ENCODE results near the gene COQ2. TPM values are rescaled to one million over a fixed set of nuclear protein-coding genes. Genes with fewer than 3 reads are reported as not detected.

The COQ2 gene
- total and polyA plus RNA-seq, 2 of the 13 experiments (the other 11 are each of a cell fraction or from before 2014, with no cell fraction given): 10.1 to 17.3 TPM

GRCh38 chr4:83284193-83285054, at the start of gene COQ2 (continued):
- no peak for TF ChIP-seq ZNF143 (CRISPR knock-in tag; IDR thresholded peaks at IDR 0.05)
- no peak for TF ChIP-seq MIER3 (CRISPR knock-in tag; IDR thresholded peaks at IDR 0.05; ENCODE audit: borderline replicate concordance)
- peak; percentile 41; the same call in 1 of the 2 replicates for TF ChIP-seq HNF1B (CRISPR knock-in tag; IDR thresholded peaks at IDR 0.05)
- TF ChIP-seq ZNF7 (CRISPR knock-in tag; IDR thresholded peaks at IDR 0.05): no peak
- no peak for TF ChIP-seq ZNF710 (CRISPR knock-in tag; IDR thresholded peaks at IDR 0.05; ENCODE audit: borderline replicate concordance)
- TF ChIP-seq ZSCAN25 (CRISPR knock-in tag; IDR thresholded peaks at IDR 0.05): peak; percentile 77; the same call in 1 of the 2 replicates
- TF ChIP-seq NFYB (CRISPR knock-in tag; IDR thresholded peaks at IDR 0.05): peak; percentile 63
- no peak for TF ChIP-seq ZNF136 (CRISPR knock-in tag; IDR thresholded peaks at IDR 0.05; ENCODE audit: low read depth)
- TF ChIP-seq ZNF362 (CRISPR knock-in tag; IDR thresholded peaks at IDR 0.05; ENCODE audit: borderline replicate concordance): peak; percentile 67; the same call in 1 of the 2 replicates
- no peak for TF ChIP-seq ZNF781 (CRISPR knock-in tag; IDR thresholded peaks at IDR 0.05; ENCODE audit: borderline replicate concordance, not compliant biosample characterization)
- TF ChIP-seq SYNCRIP (IDR thresholded peaks at IDR 0.05; ENCODE audit: insufficient read depth, low read depth, low read length): no peak
- TF ChIP-seq ZNF441 (CRISPR knock-in tag; IDR thresholded peaks at IDR 0.05; ENCODE audit: borderline replicate concordance): peak; percentile 77
- TF ChIP-seq MIXL1 (CRISPR knock-in tag; IDR thresholded peaks at IDR 0.05): 0 out of 2 replicates have a peak, but pooled peaks have one; percentile 14
- no peak for TF ChIP-seq THYN1 (CRISPR knock-in tag; IDR thresholded peaks at IDR 0.05; ENCODE audit: borderline replicate concordance, low read depth)
- TF ChIP-seq ZNF746 (CRISPR knock-in tag; IDR thresholded peaks at IDR 0.05): no peak
- TF ChIP-seq ZBTB4 (CRISPR knock-in tag; IDR thresholded peaks at IDR 0.05; ENCODE audit: borderline replicate concordance): no peak; the same call in 1 of the 2 replicates
- TF ChIP-seq ZFP36L2 (CRISPR knock-in tag; IDR thresholded peaks at IDR 0.05): no peak
- TF ChIP-seq PHF8 (CRISPR knock-in tag; IDR thresholded peaks at IDR 0.05): peak; percentile 70
- no peak for TF ChIP-seq ATRX (CRISPR knock-in tag; IDR thresholded peaks at IDR 0.05; ENCODE audit: borderline replicate concordance)
- TF ChIP-seq KLF11 (CRISPR knock-in tag; IDR thresholded peaks at IDR 0.05): peak; percentile 52; the same call in 1 of the 2 replicates

Measured in HepG2 (cell line).